Smooth muscle cell of the brain vasculature (primary cell): ENCODE results near the gene TUBGCP2.
A peak's percentile ranks its signal among the peaks of the same experiment; 100 is the strongest.

Experiments
- DNase-seq: peaks from one replicate; pipeline ENCODE4 v3.0.0-alpha.2; 2012; ENCODE audit warnings: low read depth, low spot score

TUBGCP2 gene

GRCh38 chr10:133343558-133343957, 34.9 kb upstream of the TUBGCP2 start:
- DNase-seq = no peak

- DNase-seq = no peak
These were observed 34.3 kb upstream of the TUBGCP2 start for GRCh38 chr10:133342942-133343341.

GRCh38 chr10:133341983-133342382, 33.3 kb upstream of the TUBGCP2 start:
- DNase-seq = no peak

DNA sequence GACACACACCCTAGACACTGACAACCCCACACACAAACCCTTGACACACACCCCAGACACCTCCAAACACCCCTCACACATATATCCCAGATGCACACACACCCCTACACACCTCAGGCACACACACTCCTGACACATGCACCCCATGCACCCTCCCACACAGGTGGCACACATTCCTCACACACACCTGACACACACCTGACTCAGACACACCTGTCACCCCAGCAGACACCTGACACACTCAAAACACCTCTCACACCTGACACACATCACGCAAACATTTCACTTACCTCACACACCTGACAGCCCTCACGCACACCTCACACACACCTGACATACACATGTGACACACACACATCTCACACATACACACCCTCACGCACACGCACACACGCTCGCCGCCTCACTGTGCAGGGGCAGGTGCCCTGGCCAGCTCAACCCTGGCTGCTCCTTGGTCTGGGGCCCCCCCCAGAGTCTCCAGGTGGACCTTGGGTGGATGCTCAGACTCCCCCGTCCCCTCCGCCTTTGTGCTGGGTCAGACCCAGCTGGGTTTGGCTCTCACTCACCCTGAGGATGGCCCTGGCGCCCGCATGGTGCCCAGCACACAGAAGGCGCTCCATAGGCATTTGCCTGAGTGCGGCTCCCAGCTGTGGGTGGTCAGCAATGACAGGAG, 31.2 kb upstream of the TUBGCP2 start:
- DNase-seq = no peak

GRCh38 chr10:133338080-133339071, 29.7 kb upstream of the TUBGCP2 start:
- DNase-seq = no peak

DNA sequence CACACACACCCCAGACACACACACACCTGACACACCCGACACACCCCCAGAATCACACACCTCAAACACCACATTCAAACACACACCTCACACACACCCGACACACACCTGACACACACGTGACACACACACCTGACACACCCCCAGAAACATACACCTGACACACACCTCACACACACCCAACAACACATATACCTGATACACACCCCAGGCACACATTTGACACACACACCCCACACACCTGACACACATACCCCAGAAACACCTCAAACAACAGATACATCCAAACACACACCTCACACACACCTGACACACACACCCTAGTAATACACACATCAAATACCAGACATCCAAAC, 28.7 kb upstream of the TUBGCP2 start:
- DNase-seq = no peak

DNA sequence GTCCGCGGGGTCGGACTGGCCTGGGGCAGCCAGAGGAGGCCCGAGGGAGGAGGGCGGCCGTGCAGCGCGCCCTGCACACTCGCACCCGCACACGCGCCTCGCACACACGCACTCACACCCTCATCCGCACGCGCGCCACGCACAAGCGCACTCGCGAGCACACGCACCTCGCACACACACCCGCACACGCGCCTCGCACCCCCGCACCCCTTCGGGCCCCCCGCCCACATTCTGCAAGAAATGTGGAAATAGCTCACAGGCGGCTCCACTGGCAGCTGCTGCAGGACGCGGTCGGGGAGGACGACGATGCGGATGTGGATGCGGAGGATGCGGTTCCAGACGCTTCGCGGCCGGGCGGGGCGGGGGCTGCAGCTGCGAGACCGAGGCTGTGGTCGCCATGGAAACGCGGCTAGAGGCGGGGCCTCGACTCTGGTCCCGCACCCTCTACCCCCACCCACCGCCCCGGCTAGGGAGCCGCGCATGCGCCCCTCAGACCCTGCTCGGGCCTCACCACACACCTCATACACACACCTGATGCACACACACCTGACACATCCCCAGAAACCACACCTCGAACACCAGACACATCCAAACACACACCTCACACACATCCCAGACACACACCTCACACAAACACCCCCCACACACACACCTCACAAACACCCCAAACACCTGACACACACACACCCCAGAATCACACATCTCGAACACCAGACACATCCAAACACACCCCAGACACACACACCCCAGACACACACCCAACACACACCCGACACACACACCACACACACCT, 28.1 kb upstream of the TUBGCP2 start, which contains the start of gene CALY:
Gene CALY, minus strand, starts transcription at position 320 of the 793 bp plus-strand sequence. CDS start 7,907 bp downstream, outside the sequence.
- DNase-seq = no peak

GRCh38 chr10:133336118-133336576, 27.5 kb upstream of the TUBGCP2 start:
- no peak for DNase-seq

DNA sequence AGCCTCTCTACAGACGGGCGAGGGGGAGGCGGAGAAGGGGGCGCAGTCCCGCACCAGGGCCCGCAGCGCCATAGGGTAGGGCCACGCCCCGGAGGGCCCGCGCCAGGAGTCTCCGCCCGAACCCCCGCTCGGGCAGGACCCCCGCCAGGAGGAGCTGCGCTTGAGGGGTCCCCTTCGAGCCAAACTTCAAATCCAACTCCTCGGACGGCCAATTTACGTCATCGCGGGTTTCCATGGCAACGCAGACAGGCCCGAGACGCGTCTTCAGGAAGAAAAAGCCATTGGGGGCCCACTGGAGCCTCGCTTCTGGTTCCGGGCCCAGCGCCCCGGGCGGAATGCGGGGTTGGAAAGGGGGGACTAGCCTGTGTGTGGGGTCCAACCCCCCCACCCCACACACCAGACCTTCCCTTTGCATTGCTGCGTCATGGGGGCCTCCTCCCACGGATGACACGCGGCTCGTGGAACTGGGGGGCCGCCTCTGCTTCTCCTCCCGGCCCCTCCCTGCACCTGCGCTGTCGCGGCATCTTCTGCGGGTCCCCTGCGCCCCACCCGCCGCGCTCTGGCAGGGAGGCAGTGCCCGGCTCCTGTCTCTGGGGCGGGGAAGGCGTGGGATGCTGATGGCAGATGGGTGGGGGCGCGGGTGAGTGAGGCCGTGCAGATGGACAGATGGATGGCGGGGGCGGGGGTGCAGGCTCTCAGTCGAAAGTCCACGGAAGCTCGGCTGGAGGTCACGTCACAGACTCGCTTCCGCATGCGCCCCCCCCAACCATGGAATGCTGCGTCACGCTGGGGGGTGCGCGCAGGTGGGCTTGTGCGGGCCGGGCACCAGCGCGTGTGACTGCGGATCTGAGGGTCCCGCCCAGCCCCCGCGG, 26.8 kb upstream of the TUBGCP2 start:
- DNase-seq = no peak

- DNase-seq = no peak
These were observed 26.0 kb upstream of the TUBGCP2 start for GRCh38 chr10:133334503-133335245.

GRCh38 chr10:133332936-133333699, 24.4 kb upstream of the TUBGCP2 start:
- DNase-seq = no peak

DNA sequence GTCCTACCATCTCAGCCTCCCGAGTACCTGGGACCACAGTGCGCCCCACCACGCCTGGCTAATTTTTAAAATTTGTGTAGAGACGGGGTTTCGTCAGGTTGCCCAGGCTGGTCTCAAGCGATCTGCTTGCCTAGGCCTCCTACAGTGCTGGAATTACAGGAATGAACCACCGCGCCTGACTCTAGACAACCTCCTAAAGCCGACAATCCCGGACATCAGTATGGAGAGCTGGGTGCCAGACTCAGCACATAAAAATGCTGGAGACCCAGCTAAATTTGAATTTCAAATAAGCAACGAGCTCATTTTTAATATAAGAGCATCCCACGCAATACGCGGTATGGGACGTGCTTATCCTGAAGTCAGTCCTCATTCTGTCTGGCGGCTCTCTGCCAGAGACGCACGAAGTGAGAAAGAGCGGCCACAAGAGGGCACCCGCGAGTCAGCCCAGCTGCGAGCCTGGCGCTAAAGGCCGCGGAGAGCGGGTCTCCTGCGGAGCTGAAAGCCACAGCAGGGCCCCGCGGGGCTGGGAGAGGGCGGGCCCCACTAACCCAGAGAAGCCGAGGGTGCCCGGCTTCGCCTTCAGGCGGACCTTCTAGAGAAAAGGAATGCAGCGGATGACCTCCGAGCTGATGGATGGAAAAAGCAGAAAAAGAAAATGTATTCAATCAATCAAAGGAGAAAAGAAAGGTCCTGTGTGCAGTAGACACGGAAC, 21.0 kb upstream of the TUBGCP2 start:
- DNase-seq = peak; percentile 72

GRCh38 chr10:133328358-133329343, 20.0 kb upstream of the TUBGCP2 start:
- no peak for DNase-seq

DNA sequence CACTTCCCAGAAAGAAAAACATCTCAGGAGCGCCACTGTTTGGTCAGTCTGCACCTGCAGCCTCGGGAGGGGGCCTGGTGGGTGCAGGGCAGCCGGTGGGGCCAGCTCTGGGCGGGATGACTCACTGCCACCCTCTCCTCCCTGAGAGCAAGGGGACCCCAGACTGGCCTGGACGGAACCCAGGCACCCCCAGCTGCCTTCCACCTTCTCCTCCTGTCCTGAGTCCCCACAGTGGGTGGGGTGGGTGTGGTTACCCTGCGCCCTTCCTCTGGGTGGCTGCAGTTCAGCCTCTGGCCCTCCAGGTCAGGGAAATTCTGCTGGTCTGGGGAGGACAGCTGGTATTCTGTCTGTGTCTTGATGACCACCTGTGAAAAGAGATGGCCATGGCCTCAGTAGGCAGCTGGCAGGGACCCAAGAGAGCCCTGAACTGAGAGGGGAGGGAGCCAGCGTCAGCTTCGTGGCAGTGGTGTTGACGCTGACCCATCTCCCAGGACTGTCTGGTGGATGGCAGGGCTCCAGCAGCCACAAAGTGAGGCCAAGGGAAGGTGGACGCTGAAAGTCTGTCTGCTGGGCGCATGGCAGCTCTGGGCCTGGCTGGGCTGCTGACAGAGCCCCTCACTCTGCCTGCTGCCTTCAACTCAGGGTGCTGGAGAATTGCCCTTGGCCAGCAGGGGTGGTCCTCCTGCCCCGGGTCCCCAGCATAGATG, 19.1 kb upstream of the TUBGCP2 start:
- no peak for DNase-seq

GRCh38 chr10:133326745-133327650, 18.3 kb upstream of the TUBGCP2 start:
- no peak for DNase-seq

GRCh38 chr10:133326223-133326551, 17.5 kb upstream of the TUBGCP2 start:
- no peak for DNase-seq
